Measurements from ENCODE around the gene URI1.

DNA sequence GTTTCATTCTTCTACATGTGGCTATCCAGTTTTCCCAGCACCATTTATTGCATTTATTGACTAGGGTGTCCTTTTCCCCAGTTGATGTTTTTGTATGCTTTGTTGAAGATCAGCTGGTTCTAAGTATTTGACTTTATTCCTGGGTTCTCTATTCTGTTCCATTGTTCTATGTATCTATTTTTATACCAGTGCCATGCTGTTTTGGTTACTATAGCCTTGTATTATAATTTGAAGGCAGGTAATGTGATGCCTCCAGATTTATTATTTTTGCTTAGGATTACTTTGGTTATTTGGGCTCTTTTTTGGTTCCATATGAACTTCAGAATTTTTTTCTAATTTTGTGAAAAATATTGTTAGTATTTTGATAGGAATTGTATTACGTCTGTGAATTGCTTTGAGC is 80.6 kb downstream of the URI1 start:
- TF ChIP-seq EZH2 (IDR thresholded peaks at IDR 0.05) = no peak
- TF ChIP-seq POLR2AphosphoS5 (IDR thresholded peaks at IDR 0.05; ENCODE audit: borderline replicate concordance, low read depth, low read length) = no peak

All from SK-N-MC (cell line).